Activated CD4-positive, alpha-beta T cell treated with anti-CD3 and anti-CD28 coated beads, Interleukin-2, amount 50 U/mL, for 1 hour (primary cell): ENCODE data around the gene SLC2A9.

Source experiments
- DNase-seq: peaks from one replicate; pipeline ENCODE4 v3.0.0-alpha.2; 2020

SLC2A9 gene

GRCh38 chr4:10041036-10041435 is 19.7 kb upstream of the SLC2A9 start:
- DNase-seq: no peak

GRCh38 chr4:10040049-10040892 is 19.0 kb upstream of the SLC2A9 start:
- DNase-seq: no peak

- no peak for DNase-seq
Observed at GRCh38 chr4:10036807-10037342, 15.6 kb upstream of the SLC2A9 start.

- DNase-seq: no peak
Observed at GRCh38 chr4:10035130-10035529, 13.8 kb upstream of the SLC2A9 start.

GRCh38 chr4:10034612-10035104 is 13.4 kb upstream of the SLC2A9 start:
- no peak for DNase-seq

- DNase-seq: no peak
Observed at GRCh38 chr4:10034136-10034535, 12.8 kb upstream of the SLC2A9 start.

- DNase-seq: no peak
Observed at GRCh38 chr4:10033191-10033881, 12.0 kb upstream of the SLC2A9 start.

GRCh38 chr4:10032625-10033024 is 11.3 kb upstream of the SLC2A9 start:
- no peak for DNase-seq

GRCh38 chr4:10031668-10032590 is 10.6 kb upstream of the SLC2A9 start:
- DNase-seq: no peak

GRCh38 chr4:10030972-10031667 is 9.8 kb upstream of the SLC2A9 start:
- DNase-seq: no peak

GRCh38 chr4:10029403-10029802 is 8.1 kb upstream of the SLC2A9 start:
- DNase-seq: no peak

DNA sequence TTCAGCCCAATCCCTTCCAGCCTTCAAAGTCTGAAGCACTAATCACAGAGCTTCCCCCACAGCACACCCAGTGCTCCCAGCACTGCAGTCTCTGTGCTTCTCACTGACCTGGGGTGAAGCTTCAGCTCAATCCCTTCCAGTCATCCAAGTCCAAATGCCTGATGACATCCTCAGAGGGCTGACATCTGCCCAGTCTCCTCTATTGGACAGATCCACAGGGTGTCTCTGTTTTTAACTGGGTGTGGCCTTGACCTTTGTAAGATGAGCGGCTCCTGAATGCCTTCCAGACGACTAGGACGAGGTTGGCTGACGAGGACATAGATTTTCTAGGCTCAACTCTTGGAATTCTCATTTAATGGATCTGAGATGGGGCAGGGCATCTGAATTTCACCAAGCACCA is 7.6 kb upstream of the SLC2A9 start:
- DNase-seq: no peak

DNA sequence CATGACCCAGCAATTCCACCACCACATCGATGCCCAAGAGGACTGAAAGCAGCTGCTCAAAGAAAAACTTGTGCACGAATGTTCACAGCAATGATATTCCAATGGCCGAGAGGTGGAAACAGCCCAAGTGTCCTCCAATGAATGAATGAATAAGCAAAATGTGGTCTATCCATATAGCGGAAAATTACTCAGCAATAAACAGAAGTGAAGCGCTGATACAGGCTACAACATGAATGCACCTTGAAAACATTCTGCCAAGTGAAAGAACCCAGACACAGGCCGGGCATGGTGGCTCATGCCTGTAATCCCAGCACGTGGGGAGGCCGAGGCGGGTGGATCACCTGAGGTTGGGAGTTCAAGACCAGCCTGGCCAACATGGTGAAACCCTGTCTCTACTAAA is 5.2 kb upstream of the SLC2A9 start:
- DNase-seq: no peak

DNA sequence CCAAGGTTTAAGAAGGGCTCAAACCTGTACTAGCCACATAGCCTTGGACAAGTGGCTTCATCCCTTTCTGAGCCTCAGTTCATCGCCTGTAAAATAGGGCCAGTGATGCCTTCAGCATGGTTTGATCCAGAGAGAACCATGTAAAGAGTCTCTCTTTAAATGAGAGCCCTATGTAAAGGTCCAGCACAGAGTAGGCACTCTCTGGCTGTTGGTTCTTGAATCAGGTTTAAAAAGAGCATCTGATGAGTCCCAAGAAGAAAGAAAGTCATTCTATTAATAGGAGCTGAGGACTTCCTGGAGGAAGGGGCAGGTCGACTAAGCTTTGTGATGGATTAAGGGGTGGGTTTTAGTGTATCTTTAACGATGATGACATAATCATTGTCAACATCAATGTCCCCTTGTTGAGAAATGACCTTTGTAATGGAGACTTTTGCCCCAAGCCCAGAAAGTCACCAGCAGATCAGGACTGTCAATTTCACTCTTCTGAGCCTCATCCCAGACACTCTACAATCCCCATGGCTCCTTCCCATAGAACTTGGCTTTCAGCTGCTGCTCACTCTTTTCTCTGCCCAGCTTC is 4.0 kb upstream of the SLC2A9 start:
- DNase-seq: no peak

GRCh38 chr4:10024303-10024702 is 3.0 kb upstream of the SLC2A9 start:
- no peak for DNase-seq

- DNase-seq: no peak
Observed at GRCh38 chr4:10023806-10024205, 2.5 kb upstream of the SLC2A9 start.

DNA sequence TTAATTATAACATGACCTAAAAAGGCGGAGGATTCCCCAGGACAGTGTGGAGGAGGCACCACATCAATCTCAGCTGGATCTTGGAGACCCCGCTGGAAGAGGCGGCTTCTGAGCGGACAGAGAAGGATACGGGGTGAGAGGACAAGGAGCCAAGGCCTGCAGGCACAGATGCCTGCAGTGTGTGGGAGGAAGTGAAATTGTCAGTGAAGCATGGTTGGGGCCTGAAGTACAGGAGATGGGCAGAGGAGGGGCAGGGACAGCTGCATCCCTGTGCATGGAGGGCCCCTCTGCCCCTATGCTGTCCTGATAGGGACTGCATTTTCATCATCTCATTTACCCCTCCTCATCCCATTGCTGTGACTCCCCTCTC is 1.7 kb upstream of the SLC2A9 start:
- no peak for DNase-seq

GRCh38 chr4:10022346-10023049 is 1.2 kb upstream of the SLC2A9 start:
- no peak for DNase-seq

DNA sequence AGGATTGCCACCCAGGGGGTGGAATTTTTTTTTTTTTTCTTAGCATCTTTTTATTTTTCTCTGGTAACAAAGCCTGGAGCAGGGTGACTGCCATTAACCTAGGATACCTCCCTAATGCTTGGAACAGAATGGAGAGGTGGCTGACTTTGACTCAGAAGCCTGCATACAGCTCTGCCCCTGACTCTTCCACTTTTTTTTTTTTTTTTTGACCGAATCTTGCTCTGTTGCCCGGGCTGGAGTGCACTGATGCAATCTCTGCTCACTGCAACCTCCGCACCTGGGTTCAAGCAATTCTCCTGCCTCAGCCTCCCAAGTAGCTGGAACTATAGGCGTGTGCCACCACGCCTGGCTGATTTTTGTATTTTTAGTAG is 341 bp upstream of the SLC2A9 start:
- no peak for DNase-seq

- DNase-seq: no peak
Observed at GRCh38 chr4:10020106-10020505, 1.2 kb downstream of the SLC2A9 start.

DNA sequence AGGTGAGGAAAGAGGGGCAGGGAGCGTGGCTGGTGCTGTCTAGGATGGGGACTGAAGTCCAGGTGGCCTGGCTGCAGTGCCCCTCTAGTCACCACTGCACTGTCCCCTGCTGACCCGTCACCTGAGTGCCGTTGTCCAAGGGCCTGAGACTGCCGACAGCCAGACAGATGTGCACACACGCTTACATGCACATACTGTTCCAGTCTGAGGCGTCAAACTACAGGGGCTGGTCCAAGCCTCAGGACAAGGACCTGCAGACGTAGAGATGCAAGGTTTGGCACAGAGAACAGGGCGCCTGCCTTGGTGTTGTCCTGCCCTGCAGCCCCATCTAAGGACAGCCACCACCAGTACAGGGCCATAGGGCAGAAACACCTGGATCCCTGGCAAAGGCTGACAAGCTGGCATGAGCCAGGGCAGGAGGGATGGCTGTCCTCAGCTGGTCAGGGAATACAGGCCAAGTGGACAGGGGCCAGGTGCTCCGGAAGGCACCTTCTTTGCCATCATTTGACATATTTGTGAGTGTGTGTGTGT is 1.7 kb downstream of the SLC2A9 start:
- no peak for DNase-seq
